OCI-LY1 (cell line): ENCODE results near the gene PKN1.

Experiments used
- H2AFZ ChIP-seq: fragments of 200-600 bp; sonication (generic), shearing (Covaris generic); 2 replicates; pipeline ENCODE4 v1.6.0; 2014; ENCODE audit warnings: antibody characterized with exemption, mild to moderate bottlenecking, low read length
- H3F3A ChIP-seq: fragments of 200-600 bp; sonication (generic), shearing (Covaris generic); 2 replicates; pipeline ENCODE4 v1.6.0; 2014; ENCODE audit warnings: mild to moderate bottlenecking, antibody characterized with exemption, low read length, moderate library complexity; ENCODE audit not compliant: insufficient read depth
- H3K27ac ChIP-seq: fragments of 200-600 bp; sonication (generic); 2 replicates; pipeline ENCODE4 v1.5.1; 2014; ENCODE audit warnings: low read length, mixed run types, mild to moderate bottlenecking, low read depth; ENCODE audit not compliant: poor library complexity, severe bottlenecking
- H3K27me3 ChIP-seq: fragments of 200-600 bp; sonication (generic); 2 replicates; pipeline ENCODE4 v1.6.0; 2014; ENCODE audit warnings: antibody characterized with exemption, mild to moderate bottlenecking, low read length, moderate library complexity; ENCODE audit not compliant: insufficient read depth
- H3K36me3 ChIP-seq: fragments of 200-600 bp; sonication (generic); 2 replicates; pipeline ENCODE4 v1.6.1; 2014; ENCODE audit warnings: mild to moderate bottlenecking, antibody characterized with exemption, low read length, moderate library complexity, mixed read lengths; ENCODE audit not compliant: insufficient read depth
- H3K4me1 ChIP-seq: fragments of 200-600 bp; sonication (generic); 2 replicates; pipeline ENCODE4 v1.5.1; 2014; ENCODE audit warnings: mild to moderate bottlenecking, low read length, moderate library complexity; ENCODE audit not compliant: insufficient read depth, severe bottlenecking
- H3K4me2 ChIP-seq: fragments of 200-600 bp; sonication (generic), shearing (Covaris generic); 2 replicates; pipeline ENCODE4 v1.6.1; 2014; ENCODE audit warnings: low read length
- H3K4me3 ChIP-seq: fragments of 200-600 bp; sonication (generic); 2 replicates; pipeline ENCODE4 v1.5.1; 2014; ENCODE audit warnings: low read length, low read depth, mild to moderate bottlenecking, mixed read lengths; ENCODE audit not compliant: poor library complexity, severe bottlenecking
- H3K79me2 ChIP-seq: fragments of 200-600 bp; shearing (Covaris generic); 2 replicates; pipeline ENCODE4 v1.6.1; 2016; ENCODE audit warnings: mixed run types, low read length, mixed read lengths; ENCODE audit not compliant: insufficient read depth
- H3K9ac ChIP-seq: fragments of 200-600 bp; sonication (generic), shearing (Covaris generic); 2 replicates; pipeline ENCODE4 v1.6.1; 2014; ENCODE audit warnings: mild to moderate bottlenecking, low read length, mixed read lengths
- H3K9me2 ChIP-seq: fragments of 200-600 bp; sonication (generic), shearing (Covaris generic); 2 replicates; pipeline ENCODE4 v1.6.1; 2014; ENCODE audit warnings: low read depth, mild to moderate bottlenecking, low read length, mixed read lengths
- H3K9me3 ChIP-seq: fragments of 200-600 bp; shearing (Covaris generic); 2 replicates; pipeline ENCODE4 v1.6.1; 2014; ENCODE audit warnings: low read length, mixed read lengths
- H4K20me1 ChIP-seq: fragments of 200-600 bp; sonication (generic), shearing (Covaris generic); 2 replicates; pipeline ENCODE4 v1.6.0; 2016; ENCODE audit warnings: mild to moderate bottlenecking, low read length; ENCODE audit not compliant: insufficient read depth
- EZH2 ChIP-seq: fragments of 200-600 bp; sonication (generic), shearing (Covaris generic); IDR thresholded peaks from 2 replicates; pipeline ENCODE4 v1.8.0; 2017; ENCODE audit warnings: borderline replicate concordance, mixed run types, mild to moderate bottlenecking, antibody characterized with exemption, low read length, moderate library complexity, mixed read lengths
- TF ChIP-seq, protein P1 (sequence below): fragments of 200-600 bp; sonication (generic), shearing (Covaris generic); IDR thresholded peaks from 2 replicates; pipeline ENCODE4 v1.5.1; 2017; ENCODE audit warnings: mild to moderate bottlenecking, antibody characterized with exemption, low read length, moderate library complexity, mixed read lengths

PKN1 gene

DNA sequence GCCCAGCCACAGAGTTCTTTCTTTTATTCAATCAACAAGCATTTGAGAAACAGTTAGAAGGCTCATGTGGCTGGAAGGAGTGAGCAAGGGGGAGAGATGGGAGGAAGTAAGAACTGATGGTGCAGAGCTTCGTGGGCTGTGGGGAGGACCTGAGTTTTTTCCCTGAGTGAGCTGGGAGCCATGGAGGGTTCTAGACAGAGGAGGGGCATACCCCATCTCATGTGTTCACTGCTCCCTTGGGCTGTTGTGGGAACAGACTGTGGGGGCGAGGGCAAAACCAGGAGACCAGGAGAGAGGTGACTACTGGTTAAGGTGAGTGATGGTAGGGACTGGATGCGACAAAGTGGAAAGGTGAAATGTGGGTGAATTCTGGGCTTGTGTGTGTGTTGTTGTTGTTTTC lies 2.4 kb upstream of the PKN1 start:
- Histone ChIP-seq H3K9ac (no peak overlapping the region), H3K4me3 (no peak overlapping the region), H3K4me1 (peaks cover 24% of the 10 kb centered on the region), H3K27ac (no peak overlapping the region), H3F3A (no peaks in the 10 kb centered on the region), H4K20me1 (no peaks in the 10 kb centered on the region), H3K4me2 (no peak overlapping the region), H2AFZ (no peak overlapping the region), H3K9me3 (no peaks in the 10 kb centered on the region), H3K27me3 (no peaks in the 10 kb centered on the region), H3K36me3 (no peaks in the 10 kb centered on the region; the same call in 1 of the 2 replicates), H3K79me2 (no peaks in the 10 kb centered on the region), H3K9me2 (no peaks in the 10 kb centered on the region)
- no peak for TF ChIP-seq EZH2
- TF ChIP-seq, protein P1, sequence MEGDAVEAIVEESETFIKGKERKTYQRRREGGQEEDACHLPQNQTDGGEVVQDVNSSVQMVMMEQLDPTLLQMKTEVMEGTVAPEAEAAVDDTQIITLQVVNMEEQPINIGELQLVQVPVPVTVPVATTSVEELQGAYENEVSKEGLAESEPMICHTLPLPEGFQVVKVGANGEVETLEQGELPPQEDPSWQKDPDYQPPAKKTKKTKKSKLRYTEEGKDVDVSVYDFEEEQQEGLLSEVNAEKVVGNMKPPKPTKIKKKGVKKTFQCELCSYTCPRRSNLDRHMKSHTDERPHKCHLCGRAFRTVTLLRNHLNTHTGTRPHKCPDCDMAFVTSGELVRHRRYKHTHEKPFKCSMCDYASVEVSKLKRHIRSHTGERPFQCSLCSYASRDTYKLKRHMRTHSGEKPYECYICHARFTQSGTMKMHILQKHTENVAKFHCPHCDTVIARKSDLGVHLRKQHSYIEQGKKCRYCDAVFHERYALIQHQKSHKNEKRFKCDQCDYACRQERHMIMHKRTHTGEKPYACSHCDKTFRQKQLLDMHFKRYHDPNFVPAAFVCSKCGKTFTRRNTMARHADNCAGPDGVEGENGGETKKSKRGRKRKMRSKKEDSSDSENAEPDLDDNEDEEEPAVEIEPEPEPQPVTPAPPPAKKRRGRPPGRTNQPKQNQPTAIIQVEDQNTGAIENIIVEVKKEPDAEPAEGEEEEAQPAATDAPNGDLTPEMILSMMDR: no peak

DNA sequence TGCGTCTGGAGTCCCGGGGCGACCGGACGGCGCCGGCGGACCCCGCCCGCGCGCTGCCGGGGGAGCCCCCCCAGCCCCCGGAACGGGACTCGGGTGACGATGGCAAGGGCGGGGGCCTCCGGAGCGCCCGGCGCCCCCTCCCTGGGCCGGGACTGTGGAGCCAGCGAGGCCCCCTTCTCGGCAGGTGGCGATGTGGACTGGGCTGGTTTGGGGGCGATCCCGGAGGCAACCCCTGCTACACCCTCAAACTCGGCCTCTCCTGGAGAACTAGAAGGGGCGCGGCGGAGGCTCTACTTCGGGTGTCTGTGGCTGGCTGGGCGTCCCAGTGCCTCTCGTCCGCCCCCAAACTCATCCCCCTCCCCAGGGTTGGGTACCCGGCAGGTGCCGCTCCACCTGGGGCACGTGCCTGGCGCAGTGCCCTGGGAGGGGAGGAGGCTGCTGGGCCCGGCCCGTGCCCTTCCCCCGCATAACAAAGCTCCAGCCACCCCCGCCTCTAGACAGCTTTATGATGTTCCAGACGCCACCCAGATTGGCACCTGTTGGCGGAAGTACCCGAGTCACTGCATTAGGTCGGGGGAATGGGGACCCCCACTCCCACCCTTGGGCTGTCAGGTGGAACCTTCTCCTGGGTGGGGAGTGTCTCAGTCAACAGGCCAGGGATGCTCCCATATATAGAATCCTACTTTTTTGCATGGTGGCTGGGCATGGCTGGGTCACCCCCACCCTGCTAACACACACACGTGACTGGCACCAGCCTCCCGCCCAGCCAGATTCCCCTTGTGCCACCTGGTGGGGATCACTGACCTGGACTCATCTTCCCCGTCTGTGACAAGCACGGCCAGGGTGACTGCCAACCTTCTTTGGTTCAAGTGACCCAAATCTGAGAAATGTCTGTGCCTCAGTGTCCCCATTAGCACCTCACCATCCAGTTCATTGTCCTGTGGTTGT lies 722 bp downstream of the PKN1 start:
- peak overlapping the region; percentile 70 for H3K27ac ChIP-seq
- peak overlapping the region; percentile 96 for H3K9ac ChIP-seq
- TF ChIP-seq, protein P1: peak; percentile 18; the same call in 1 of the 2 replicates
- TF ChIP-seq EZH2: no peak
- no peaks in the 10 kb centered on the region; the same call in 1 of the 2 replicates for H3K79me2 ChIP-seq
- H3K27me3 ChIP-seq: no peaks in the 10 kb centered on the region
- H3K9me3 ChIP-seq: no peaks in the 10 kb centered on the region
- H3K36me3 ChIP-seq: peaks cover 10% of the 10 kb centered on the region; the same call in 1 of the 2 replicates
- peaks cover 35% of the 10 kb centered on the region for H3K4me1 ChIP-seq
- no peaks in the 10 kb centered on the region for H4K20me1 ChIP-seq
- H3K4me3 ChIP-seq: peak overlapping the region; percentile 92
- H3F3A ChIP-seq: no peaks in the 10 kb centered on the region
- no peak overlapping the region for H2AFZ ChIP-seq
- peak overlapping the region; percentile 76 for H3K4me2 ChIP-seq
- no peaks in the 10 kb centered on the region for H3K9me2 ChIP-seq

DNA sequence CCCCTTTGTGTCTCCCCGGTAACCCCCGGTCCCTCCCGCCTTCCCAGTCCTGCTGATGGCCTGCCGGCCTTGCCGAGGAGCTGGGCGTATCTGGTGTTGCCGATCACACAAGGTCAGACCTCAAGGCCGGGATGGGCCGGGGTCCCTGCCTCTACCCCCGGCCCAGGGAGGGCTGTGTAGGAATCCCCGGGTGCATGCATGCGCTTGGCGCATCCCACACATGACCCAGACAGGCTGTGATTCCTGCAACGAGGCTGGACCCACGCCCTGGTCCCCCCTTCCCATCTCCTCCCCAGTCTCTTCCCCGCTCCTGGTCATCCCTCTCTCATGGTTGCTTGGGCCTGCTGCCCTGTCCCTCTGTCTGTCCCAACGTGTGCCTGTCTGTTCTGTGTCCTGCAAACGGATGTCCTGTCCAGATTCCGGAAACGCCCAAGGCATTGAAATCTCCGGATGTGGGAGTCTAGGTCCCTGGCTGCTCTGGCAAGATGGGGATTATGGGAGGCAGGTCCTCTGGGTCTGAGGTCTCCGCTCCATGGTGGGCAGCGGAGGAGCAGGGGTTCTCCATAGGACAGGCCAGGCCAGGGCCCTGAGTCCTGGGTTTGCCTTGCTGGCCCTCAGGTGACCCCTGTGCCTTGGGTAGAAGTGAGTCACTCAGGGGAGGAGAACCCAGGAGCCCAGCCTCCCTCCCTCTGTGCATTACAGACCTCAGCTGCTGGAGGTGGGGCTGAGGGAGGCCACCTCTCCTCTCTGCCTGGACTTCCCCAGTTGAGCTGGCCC lies 1.6 kb downstream of the PKN1 start:
- TF ChIP-seq EZH2: no peak
- TF ChIP-seq, protein P1: no peak
- Histone ChIP-seq H3K4me3 (peak overlapping the region; percentile 92), H2AFZ (no peak overlapping the region), H3K9ac (peak overlapping the region; percentile 96; the same call in 1 of the 2 replicates), H3K9me2 (no peaks in the 10 kb centered on the region), H3K4me1 (peaks cover 44% of the 10 kb centered on the region), H3K79me2 (peaks cover 4% of the 10 kb centered on the region), H3K4me2 (peak overlapping the region; percentile 76), H3K27me3 (no peaks in the 10 kb centered on the region), H3K9me3 (no peaks in the 10 kb centered on the region), H3K36me3 (peaks cover 10% of the 10 kb centered on the region; the same call in 1 of the 2 replicates), H4K20me1 (no peaks in the 10 kb centered on the region), H3F3A (no peaks in the 10 kb centered on the region), H3K27ac (peak overlapping the region; percentile 70)
